Uterus (tissue), 4 donors: ENCODE measurements around the gene IFNAR2. TPM values are rescaled to one million over a fixed set of nuclear protein-coding genes. Genes with fewer than 3 reads are reported as not detected.
A peak's percentile ranks its signal among the peaks of the same experiment; 100 is the strongest.

Experiments
- DNase-seq, 2 donors: peaks; one replicate each; pipeline ENCODE4 v3.0.0-alpha.2; 2019 to 2020
- H3K27ac ChIP-seq, 2 donors: fragments of 200-600 bp; sonication (generic); 1 replicate in 1 of 2; 2 replicates in 1 of 2; pipeline ENCODE4 v1.5.1; 2016 to 2018
- H3K27me3 ChIP-seq, 2 donors: fragments of 200-600 bp; sonication (generic); one replicate each; pipeline ENCODE4 v1.5.1; 2018 to 2019; ENCODE audit warnings: control low read depth in 1 of 2
- H3K36me3 ChIP-seq, 2 donors: fragments of 200-600 bp; sonication (generic); one replicate each; pipeline ENCODE4 v1.5.1; 2019; ENCODE audit warnings: control low read depth in 1 of 2
- H3K4me1 ChIP-seq, 2 donors: fragments of 200-600 bp; sonication (generic); one replicate each; pipeline ENCODE4 v1.5.1; 2018 to 2019; ENCODE audit warnings: control low read depth in 1 of 2
- H3K4me3 ChIP-seq, 2 donors: fragments of 200-600 bp; sonication (generic); 1 replicate in 1 of 2; 2 replicates in 1 of 2; pipeline ENCODE4 v1.5.1; 2018 to 2019; ENCODE audit warnings: mild to moderate bottlenecking in 1 of 2
- H3K9me3 ChIP-seq, 2 donors: fragments of 200-600 bp; sonication (generic); one replicate each; pipeline ENCODE4 v1.5.1; 2019; ENCODE audit warnings: control low read depth in 1 of 2
- CTCF ChIP-seq, 4 experiments: fragments of 200-600 bp in 2 of 4; fragments of 450-650 bp in 2 of 4; sonication (generic) in 2 of 4; IDR thresholded peaks; one replicate each; pipeline ENCODE4 v1.5.1; 2016 to 2019; ENCODE audit warnings: antibody characterized with exemption in 4 of 4, mild to moderate bottlenecking in 2 of 4, moderate library complexity in 1 of 4
- POLR2A ChIP-seq, 2 donors: fragments of 450-650 bp; IDR thresholded peaks; one replicate each; pipeline ENCODE4 v1.6.1; 2016; ENCODE audit warnings: antibody characterized with exemption in 2 of 2, mild to moderate bottlenecking in 1 of 2, moderate library complexity in 1 of 2
- intact Hi-C: fragments of 100-400 bp; cut with DNase I; formaldehyde crosslinking; loops from one replicate; pipeline ENCODE4 v1.15.1; 2023; ENCODE audit warnings: low total_unique reads
- total RNA-seq, 4 donors: library from RNA; depleted of rRNA in 3 of 4; stranded (reverse); fragments of >200 nt in 3 of 4; gene quantifications; one replicate each; pipeline versions ENCODE4 v1.1.0 to v1.2.4, GENCODE V29; 2014 to 2023
- donor health status: DM: yes; HTN: yes; CAD: no.

The IFNAR2 gene
- total RNA-seq, 4 donors from 2014 or later = 2.4 to 38.4 (median 24.4) TPM

GRCh38 chr21:33201956-33202355 is 27.8 kb upstream of the IFNAR2 start:
- no peak overlapping the region for H3K4me3 ChIP-seq
- no peak for DNase-seq
- H3K27me3 ChIP-seq = no peaks in the 10 kb centered on the region
- no peaks in the 10 kb centered on the region for H3K36me3 ChIP-seq
- no peak for TF ChIP-seq CTCF (IDR thresholded peaks at IDR 0.05)
- TF ChIP-seq POLR2A (IDR thresholded peaks at IDR 0.05) = no peak
- no peaks in the 10 kb centered on the region for H3K9me3 ChIP-seq
- H3K4me1 ChIP-seq = peaks cover 0 to 5% of the 10 kb centered on the region in 2 donors
- H3K27ac ChIP-seq = no peak overlapping the region
- intact Hi-C loops = no loop called here

GRCh38 chr21:33202464-33203363 is 27.0 kb upstream of the IFNAR2 start:
- Histone ChIP-seq H3K4me1 (peaks cover 0 to 5% of the 10 kb centered on the region in 2 donors), H3K9me3 (no peaks in the 10 kb centered on the region), H3K27ac (peak overlapping the region in 1 of 2 donors; percentile 75), H3K36me3 (no peaks in the 10 kb centered on the region), H3K4me3 (no peak overlapping the region), H3K27me3 (no peaks in the 10 kb centered on the region)
- TF ChIP-seq CTCF (IDR thresholded peaks at IDR 0.05) = no peak
- no peak for TF ChIP-seq POLR2A (IDR thresholded peaks at IDR 0.05)
- intact Hi-C loops = no loop called here
- no peak for DNase-seq

GRCh38 chr21:33203371-33203724 is 26.4 kb upstream of the IFNAR2 start:
- no peaks in the 10 kb centered on the region for H3K36me3 ChIP-seq
- H3K9me3 ChIP-seq = no peaks in the 10 kb centered on the region
- TF ChIP-seq POLR2A (IDR thresholded peaks at IDR 0.05) = no peak
- TF ChIP-seq CTCF (IDR thresholded peaks at IDR 0.05) = no peak
- H3K27ac ChIP-seq = peak overlapping the region in 1 of 2 donors; percentile 75
- no peak for DNase-seq
- H3K27me3 ChIP-seq = no peaks in the 10 kb centered on the region
- intact Hi-C loops = no loop called here
- no peak overlapping the region for H3K4me3 ChIP-seq
- H3K4me1 ChIP-seq = peaks cover 0 to 5% of the 10 kb centered on the region in 2 donors

GRCh38 chr21:33205476-33205875 is 24.3 kb upstream of the IFNAR2 start:
- no peak overlapping the region for H3K27ac ChIP-seq
- H3K4me3 ChIP-seq = no peak overlapping the region
- no peaks in the 10 kb centered on the region for H3K36me3 ChIP-seq
- no peak for DNase-seq
- no peak for TF ChIP-seq POLR2A (IDR thresholded peaks at IDR 0.05)
- TF ChIP-seq CTCF (IDR thresholded peaks at IDR 0.05) = no peak
- H3K27me3 ChIP-seq = no peaks in the 10 kb centered on the region
- peaks cover 0 to 5% of the 10 kb centered on the region in 2 donors for H3K4me1 ChIP-seq
- no peaks in the 10 kb centered on the region for H3K9me3 ChIP-seq
- intact Hi-C loops = no loop called here

GRCh38 chr21:33206771-33207281 is 22.9 kb upstream of the IFNAR2 start:
- H3K27ac ChIP-seq = no peak overlapping the region
- no peaks in the 10 kb centered on the region for H3K36me3 ChIP-seq
- H3K4me3 ChIP-seq = no peak overlapping the region
- DNase-seq = no peak
- H3K4me1 ChIP-seq = peaks cover 0 to 5% of the 10 kb centered on the region in 2 donors
- H3K27me3 ChIP-seq = no peaks in the 10 kb centered on the region
- TF ChIP-seq POLR2A (IDR thresholded peaks at IDR 0.05) = no peak
- no peak for TF ChIP-seq CTCF (IDR thresholded peaks at IDR 0.05)
- intact Hi-C loops = no loop called here
- H3K9me3 ChIP-seq = no peaks in the 10 kb centered on the region
